GDM1 (cell line): ENCODE data around the gene KIF22.
"Not testable (repeated sequence)": the region's sequence is repeated elsewhere in the genome, so short reads cannot be mapped to it uniquely, and the experiment has no call there.

Source experiments
- DNase-seq: peaks from one replicate; lab custom pipeline; 2025; lab: John Stamatoyannopoulos, UW

Gene KIF22

DNA sequence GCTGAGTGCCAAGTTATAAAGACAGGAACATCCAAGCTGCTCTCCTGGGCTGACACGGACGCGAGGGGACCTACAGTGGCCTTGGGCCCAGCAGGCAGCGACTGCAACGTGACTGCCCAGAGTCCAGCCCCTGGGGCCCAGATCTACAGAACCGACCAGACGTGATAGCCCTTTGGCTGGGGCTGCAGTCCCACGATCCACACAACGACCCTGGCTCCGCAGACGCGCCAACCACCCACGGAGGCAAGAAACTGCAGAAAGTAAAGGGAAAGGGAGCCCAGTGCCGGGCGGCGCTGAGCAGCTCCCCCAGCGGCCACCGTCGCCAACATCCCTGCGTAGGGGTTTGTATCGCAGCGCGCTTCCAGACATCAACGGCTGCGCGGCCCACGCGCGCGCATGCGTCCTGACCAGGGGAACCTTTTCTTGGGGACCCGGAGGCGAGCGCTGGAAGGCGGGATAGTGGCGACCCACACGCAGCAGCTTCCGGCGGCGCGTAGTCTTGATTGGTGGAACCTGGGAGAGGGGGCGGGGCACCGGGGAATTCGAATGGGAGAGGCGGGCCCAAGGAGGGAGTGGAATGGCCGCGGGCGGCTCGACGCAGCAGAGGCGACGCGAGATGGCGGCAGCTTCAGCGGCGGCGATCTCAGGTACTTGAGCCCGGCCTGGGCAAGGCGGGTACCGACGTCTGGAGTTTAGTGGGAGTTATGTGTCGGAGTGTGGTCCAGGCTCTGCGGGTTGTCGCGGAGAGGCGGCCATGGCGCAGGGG is at the start of gene KIF22:
TSS of gene KIF22 (plus strand) at position 569 of the 766 bp plus-strand sequence. CDS start at position 578, 9 bp downstream.
- peak; percentile 99 for DNase-seq

DNA sequence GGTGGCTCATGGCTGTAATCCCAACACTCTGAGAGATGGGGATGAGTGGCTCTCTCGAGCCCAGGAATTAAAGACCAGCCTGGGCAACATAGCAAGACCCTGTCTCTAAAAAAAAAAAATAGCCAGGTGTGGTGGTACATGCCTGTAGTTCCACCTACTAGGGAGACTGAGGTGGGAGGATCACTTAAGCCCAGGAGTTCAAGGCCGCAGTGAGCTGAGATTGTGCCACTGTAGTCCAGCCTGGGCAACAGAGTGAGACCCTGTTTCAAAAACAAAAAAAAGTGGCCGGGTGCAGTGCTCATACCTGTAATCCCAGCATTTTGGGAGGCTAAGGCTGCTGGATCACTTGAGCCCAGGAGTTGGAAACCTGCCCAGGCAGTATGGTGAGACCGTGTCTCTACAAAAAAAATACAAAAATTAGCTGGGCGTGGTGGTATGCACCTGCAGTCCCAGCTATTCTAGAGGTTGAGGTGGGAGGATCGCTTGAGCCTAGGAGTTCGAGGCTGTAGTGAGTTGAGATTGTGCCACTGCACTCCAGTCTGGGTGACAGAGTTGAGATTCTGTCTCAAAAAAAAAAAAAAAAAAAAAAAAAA is 47.8 kb upstream of the KIF22 start:
- no peak for DNase-seq

DNA sequence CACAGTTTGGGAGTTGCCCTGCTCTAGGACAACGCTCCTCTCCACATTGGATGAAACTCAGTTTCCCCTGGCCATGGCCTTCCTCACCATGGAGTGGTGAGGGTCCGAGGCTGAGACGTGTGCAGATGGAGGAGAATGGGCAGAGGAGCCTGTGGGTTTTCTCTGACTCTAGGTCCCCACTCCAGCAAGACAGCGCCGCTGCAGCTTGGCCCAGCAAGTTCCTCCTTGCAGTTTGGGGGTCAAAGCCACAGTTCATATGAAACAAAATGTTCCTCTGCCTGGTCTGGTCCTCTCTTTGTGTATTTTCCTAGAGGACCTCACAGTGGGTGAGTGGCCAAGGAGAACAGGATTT is 47.1 kb upstream of the KIF22 start:
- no peak for DNase-seq

DNA sequence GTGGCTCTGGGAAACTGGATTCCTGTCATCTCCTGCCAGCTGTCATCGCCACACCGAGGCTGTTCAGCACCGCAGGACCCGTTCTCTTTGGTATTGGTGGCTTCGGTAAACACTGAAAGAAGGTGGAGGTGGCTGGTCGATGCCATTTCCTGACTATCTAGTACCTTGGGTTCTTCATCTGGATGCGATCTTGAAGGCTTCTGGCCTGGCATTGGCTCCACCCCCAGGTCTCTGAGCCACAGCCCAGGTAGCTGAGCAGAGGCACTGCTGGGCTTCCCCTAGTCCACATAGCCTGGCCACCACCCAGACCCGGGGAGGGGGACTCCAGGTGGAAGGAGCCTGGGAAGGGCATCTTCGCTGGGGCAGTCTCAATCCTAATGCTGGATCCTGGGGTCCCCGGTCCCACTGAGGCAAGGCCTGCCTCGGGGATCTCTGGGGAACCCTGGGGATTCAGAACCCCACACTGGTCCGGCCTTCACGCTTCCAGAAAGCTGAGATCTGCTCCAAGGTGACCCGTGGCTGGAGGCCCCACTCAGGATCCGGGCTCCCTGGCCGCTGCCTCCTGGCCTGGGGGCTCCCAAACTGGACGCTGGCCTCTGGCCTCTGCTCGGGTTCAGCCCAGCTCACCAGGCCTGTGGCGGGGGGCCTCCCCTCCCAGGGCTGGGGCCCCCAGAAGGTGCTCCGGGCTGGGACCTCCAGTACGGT is 46.6 kb upstream of the KIF22 start:
- no peak for DNase-seq

DNA sequence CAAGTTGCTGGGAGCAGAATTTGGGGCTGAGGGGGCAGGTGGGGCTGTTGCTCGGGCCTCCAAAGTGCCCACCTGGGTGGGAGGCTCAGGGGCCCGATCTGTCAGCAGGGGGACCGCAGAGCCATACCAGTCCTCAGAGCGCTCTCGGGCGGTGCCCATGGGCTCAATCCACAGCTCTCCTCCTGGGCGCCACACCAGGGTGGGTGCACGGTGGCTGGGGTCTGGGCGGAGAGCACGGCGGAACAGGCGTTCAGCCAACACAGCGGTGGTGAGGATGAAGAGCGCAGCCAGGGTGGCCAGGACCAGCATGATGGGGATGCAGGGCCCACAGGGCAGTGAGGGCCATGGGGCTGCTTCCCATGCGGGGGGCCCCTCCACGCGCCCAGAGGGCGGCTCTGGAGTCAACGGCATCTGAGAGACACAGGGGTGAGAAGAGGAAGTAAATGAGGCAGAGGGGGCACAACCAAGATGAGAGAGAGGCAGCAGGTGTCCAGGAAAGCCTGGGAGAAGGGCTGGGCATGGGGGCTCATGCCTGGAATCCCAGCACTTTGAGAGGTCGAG is 45.9 kb upstream of the KIF22 start:
- DNase-seq: no peak

DNA sequence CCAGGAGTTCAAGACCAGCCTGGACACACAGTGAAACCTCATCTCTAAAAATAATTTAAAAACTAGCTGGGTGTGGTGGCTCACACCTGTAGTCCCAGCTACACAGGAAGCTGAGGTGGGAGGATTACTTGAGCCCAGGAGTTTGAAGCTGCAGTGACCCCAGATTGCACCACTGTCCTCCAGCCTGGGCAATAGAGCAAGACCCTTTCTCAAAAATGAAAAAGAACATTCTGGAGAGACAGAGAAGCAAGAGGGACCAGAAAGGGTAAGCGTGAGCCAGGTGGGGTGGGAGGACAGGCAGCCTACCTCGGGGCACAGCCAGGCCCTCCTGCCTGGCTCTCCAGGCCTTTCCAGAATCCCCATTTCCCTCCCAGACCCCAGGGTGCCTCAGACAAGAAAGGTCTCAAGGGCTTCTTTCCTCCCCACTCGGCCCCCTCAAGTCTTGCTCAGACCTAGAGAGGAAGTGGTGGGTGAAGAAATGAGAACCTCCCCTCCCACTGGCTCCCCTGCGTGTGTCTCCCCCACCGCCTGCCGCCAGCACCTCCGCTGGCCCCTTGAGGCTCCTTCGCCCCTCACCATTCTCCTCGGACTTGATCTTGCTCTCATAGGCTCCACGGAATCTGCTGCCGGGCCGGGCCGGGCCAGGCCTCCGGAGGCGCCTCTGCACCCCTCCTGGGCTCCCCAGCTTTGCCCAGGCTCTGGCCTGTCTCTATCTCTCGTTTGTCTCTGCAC is 45.3 kb upstream of the KIF22 start:
- peak; percentile 46 for DNase-seq

DNA sequence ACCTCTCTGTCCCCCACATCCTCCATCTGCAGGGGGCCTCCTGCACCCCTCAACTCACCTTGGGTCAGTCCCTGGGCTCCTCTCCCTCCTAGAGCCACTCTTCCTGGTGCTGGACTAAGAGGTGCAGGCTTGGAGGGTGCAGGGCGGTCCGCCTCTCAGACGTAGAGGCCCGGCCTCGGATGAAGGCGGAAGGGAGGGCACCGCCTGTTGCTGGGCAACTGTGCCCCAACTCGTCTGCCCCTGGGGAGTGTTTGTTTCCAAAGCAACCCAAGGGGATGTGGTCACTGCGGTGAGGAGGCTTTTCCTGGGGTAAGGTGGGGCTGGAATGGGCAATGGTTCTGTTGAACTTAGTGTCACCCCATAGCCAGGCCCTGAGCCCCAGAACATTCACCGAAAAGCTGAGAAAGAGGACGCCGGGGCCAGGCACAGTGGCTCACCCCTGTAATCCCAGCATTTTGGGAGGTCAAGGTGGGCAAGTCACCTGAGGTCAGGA is 44.7 kb upstream of the KIF22 start, which contains the start of gene C16orf54:
TSS of gene C16orf54 (minus strand) at position 138 of the 493 bp plus-strand sequence. CDS start 1,039 bp downstream, outside the sequence.
- peak; percentile 96 for DNase-seq

DNA sequence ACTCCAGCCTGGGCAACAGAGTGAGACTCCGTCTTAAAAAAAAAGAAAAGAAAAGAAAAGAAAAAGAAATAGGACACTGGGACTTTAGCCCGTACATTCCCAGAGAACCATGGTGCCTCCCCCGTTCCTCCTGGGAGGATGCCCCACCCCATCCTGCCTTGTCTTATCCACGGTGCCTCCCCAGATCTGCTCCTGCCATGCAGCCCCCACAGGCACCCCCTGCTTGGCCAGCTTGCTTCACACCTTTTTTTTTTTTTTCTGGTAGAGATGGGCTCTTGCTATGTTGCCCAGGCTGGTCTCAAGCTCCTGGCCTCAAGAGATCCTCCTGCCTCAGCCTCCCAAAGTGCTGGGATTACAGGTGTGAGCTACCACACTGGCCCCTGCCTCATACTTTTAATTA is 44.0 kb upstream of the KIF22 start:
- not testable (repeated sequence) for DNase-seq

DNA sequence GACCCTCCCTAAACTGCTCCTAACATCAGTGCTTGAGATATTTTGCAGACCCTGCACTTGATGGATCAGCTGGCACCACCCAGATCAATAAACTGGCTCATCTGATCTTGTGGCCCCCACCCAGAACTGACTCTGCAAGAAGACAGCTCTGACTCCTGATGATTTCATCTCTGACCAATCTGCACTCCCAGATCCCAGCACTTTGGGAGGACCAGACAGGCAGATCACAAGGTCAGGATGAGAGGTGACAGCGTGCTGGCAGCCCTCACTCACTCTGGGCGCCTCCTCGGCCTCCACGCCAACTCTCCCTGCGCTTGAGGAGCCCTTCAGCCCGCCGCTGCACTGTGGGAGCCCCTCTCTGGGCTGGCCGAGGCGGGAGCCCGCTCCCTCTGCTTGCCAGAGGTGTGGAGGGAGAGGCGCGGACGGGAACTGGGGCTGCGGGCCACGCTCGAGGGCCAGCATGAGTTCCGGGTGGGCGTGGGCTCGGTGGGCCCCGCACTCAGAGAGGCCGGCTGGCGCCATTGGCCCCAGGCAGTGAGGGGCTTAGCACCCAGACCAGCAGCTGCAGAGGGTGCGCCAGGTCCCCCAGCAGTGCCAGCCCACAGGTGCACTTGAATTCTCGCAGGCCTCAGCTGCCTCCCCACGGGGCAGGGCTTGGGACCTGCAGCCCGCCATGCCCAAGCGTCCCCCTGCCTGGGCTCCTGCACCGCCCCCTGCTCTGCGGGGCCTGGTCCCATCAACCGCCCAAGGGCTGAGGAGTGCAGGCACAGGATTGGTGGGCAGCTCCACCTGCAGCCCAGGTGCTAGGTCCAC is 42.4 kb upstream of the KIF22 start:
- DNase-seq: no peak

DNA sequence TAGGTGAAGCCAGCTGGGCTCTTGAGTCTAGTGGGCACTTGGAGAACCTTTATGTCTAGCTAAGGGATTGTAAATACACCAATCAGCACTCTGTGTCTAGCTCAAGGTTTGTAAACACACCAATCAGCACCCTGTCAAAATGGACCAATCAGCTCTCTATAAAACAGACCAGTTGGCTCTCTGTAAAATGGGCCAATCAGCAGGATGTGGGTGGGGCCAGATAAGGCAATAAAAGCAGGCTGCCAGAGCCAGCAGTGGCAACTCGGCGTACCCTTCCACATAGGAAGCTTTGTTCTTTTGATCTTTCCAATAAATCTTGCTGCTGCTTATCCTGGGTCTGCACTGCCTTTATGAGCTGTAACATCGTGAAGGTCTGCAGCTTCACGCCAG is 41.8 kb upstream of the KIF22 start:
- DNase-seq: not testable (repeated sequence)

DNA sequence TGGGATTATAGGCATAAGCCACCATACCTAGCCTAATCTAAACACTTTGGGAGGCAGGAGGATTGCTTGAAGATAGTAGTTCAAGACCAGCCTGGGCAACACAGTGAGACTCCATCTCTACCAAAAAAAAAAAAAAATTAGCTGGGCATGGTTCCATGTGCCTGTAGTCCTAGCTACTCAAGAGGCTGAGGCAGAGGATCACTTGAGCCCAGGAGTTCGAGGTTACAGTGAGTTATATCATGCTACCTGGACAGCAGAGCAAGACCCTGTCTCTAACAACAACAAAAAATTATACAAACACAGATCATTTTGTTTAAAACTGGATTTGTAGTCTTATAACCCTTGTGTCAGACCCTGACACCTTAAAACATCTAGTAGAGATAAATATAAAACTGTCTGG is 37.0 kb upstream of the KIF22 start:
- DNase-seq: no peak

DNA sequence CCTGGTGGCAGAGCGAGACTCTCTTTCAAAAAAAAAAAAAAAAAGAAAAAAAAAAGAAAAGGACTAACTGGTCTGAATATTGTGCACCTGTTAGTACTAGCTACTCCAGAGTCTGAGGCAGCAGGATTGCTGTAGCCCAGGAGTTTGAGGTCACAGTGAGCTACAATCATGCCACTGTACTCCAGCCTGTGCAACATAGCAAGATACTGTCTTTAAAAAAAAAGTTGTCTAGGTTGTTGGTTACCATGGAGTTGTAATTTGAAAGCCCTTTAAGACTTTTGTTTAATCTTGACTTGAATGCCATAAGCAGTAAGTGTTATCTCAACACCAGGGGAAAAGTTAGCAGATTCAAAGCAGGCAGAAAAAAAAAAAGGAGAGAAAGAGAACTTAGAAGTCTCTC is 33.9 kb upstream of the KIF22 start:
- no peak for DNase-seq

DNA sequence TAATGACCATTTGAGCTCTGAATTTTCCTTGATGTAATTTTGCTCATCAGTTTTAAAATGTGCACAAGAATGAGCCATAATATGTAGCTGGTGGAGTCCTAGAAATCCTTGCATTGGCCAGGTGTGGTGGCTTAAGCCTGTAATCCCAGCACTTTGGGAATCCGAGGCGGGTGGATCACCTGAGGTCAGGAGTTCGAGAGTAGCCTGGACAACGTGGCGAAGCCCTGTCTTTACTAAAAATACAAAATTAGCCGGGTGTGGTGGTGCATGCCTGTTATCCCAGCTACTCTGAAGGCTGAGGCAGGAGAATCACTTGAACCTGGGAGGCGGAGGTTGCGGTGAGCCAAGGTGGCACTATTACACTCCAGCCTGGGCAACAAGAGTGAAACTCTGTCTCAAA is 33.5 kb upstream of the KIF22 start:
- not testable (repeated sequence) for DNase-seq

DNA sequence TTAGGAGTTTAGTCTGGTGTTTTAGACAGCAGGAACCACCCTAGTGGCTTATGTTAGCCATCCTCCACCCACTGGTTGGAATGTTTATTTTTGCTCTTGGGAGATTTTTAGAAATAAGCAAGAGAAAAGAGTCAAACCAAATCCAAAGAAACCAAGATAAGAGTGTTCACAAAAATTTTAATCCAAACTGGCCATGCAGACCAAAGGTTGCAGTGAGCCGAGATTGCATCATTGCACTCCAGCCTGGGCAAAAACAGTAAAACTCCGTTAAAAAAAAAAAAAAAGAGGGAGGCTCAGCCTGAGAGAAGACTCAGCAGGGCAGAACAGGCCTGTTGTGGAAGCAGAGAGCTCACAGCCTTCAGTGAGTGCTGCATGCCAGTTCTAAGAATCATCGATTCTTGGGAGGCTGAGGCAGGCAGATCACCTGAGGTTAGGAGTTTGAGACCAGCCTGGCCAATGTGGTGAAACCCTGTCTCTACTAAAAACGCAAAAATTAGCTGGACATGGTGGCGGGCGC is 32.5 kb upstream of the KIF22 start:
- no peak for DNase-seq

DNA sequence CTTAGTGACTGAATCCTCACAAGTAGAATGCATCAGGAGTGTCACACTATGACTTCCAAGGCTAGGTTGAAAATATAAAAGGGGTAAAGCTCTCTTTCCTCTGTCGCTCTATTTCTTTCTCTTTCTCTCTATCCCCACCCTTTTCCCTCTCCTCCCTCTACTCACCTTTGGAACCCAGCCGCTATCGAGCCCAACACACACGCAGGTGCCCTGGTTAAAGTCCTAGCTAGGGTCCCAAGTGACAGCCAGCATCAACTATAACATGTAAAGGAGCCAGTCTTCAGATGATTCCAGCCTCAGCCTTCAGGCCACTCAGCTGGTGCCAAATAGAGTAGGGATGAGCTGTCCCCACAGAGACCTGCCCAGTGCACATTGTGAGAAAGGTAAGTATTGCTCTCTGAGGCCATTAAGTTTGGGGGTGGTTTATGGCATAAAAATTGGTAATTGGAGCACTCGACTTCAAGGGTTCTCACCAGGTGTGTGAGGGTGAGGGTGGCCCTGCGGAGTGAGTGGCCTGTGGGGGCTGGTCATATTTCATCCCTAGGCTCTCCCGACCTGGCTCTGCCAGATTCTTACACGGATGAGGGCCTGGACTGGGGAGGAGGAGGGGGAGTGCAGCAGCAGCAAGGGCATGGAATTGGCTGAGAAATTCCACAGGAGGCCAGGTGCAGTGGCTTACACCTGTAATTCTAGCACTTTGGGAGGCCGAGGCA is 29.8 kb upstream of the KIF22 start:
- DNase-seq: no peak

DNA sequence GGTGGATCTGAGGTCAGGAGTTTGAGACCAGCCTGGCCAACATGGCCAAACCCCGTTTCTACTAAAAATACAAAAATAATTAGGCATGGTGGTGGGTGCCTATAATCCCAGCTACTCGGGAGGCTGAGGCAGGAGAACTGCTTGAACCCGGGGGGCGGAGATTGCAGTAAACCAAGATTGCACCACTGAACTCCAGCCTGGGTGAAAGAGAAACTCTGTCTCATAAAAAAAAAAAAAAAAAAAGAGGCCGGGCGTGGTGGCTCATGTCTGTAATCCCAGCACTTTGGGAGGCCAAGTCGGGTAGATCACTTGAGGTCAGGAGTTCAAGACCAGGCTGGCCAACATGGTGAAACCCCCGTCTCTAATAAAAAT is 29.3 kb upstream of the KIF22 start:
- not testable (repeated sequence) for DNase-seq

DNA sequence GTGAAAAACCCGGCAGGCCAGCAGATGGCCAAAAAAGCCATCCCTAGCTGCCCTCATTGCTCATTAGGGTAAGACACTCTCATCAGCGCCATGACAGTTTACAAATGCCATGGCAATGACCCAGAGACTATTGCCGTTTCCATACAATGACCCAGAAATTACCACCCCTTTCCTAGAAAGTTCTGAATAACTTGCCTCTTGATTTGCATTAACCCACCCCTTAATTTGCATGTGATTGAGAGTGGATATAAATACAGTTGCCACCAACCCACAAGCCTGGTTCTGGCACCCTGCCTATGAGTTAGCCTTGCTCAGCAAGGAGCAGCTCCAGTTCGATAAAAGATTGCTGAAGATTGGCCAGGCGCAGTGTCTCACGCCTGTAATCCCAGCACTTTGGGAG is 28.7 kb upstream of the KIF22 start:
- DNase-seq: no peak

DNA sequence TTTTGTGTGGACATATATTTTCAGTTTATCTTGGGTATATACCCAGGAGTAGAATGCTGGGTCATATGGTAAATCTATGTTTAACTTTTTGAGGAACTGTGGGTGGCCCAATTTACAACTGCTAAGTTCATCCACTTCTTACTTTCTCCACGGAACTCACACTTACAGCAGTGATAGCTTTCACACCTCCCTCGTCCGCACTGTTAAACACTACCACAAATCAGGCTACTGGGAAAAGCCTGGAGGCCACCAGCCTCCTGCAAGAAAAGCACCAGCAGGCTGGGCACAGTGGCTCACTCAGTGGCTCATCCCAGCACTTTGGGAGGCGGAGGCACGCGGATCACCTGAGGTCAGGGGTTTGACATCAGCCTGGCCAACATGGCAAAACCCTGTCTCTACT is 27.2 kb upstream of the KIF22 start:
- DNase-seq: no peak

DNA sequence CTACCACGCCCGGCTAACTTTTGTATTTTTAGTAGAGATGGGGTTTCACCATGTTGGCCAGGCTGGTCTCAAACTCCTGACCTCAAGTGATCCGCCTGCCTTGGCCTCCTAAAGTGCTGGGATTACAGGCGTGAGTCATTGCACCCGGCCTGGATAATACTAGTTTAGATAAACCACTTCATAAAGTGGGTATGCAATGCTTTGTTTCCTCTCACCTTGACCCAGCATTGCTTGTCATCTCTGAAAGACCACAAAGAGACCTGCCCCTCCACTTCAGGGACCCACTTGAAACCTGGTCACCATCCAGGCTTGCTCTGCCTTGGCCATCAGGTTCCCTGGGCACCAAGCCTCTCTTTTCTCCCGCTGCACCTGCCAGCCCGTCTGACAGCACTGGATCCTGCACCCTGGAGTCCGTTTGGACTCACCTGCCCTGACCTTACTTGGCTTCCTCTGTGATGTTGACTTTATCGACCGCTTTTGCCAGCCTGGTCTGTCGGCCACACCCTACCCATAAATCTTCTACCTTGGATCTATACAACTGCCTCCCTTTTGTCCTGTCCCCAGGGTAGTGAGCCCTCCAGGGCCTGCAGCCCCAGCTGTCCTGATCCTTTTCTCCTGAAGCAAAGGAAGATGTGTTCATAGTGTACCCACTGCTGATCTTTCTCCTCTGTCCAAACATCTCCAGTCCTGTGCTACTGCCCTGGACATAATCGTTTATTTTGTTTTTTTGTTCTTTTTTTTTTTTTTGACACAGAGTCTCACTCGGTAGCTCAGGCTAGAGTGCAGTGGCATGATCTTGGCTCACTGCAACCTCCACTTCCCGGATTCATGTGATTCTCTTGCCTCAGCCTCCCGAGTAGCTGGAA is 25.2 kb upstream of the KIF22 start:
- DNase-seq: no peak
